Activated CD4-positive, alpha-beta T cell treated with anti-CD3 and anti-CD28 coated beads, Interleukin-2, amount 10 ng/mL, durations not matched to agents 7 days and 5 days (primary cell): ENCODE results near the gene DHX34. TPM values are rescaled to one million over a fixed set of nuclear protein-coding genes. Genes with fewer than 3 reads are reported as not detected.
"Not testable (repeated sequence)": the region's sequence is repeated elsewhere in the genome, so short reads cannot be mapped to it uniquely, and the experiment has no call there.

ENCODE experiments used
- CTCF ChIA-PET: fragments of 350-600 bp; sonication (Branson Sonifier 250); formaldehyde crosslinking; loops from one replicate; lab custom pipeline; 2021; ENCODE audit warnings: antibody characterized with exemption; lab: Charles Lee
- POLR2A ChIA-PET: fragments of 350-600 bp; sonication (Branson Sonifier 250); formaldehyde crosslinking; loops from one replicate; lab custom pipeline; 2021; ENCODE audit warnings: antibody characterized with exemption; lab: Charles Lee
- DNase-seq: peaks from one replicate; pipeline ENCODE4 v3.0.0-alpha.2; 2020
- H3K27ac Mint-ChIP-seq: one replicate; pipeline ENCODE4 v1.8.0; 2021; ENCODE audit warnings: mild to moderate bottlenecking, moderate library complexity, mixed read lengths
- H3K27me3 Mint-ChIP-seq: one replicate; pipeline ENCODE4 v1.8.0; 2021; ENCODE audit warnings: mixed read lengths
- H3K36me3 Mint-ChIP-seq: one replicate; pipeline ENCODE4 v1.8.0; 2021; ENCODE audit warnings: low read depth, mixed read lengths
- H3K4me1 Mint-ChIP-seq: one replicate; pipeline ENCODE4 v1.8.0; 2021; ENCODE audit warnings: mixed read lengths
- H3K4me3 Mint-ChIP-seq: one replicate; pipeline ENCODE4 v1.8.0; 2021; ENCODE audit warnings: mild to moderate bottlenecking, moderate library complexity, mixed read lengths
- H3K9me3 Mint-ChIP-seq: one replicate; pipeline ENCODE4 v1.8.0; 2021; ENCODE audit warnings: mixed read lengths
- total RNA-seq, 2 experiments: library from RNA; stranded (reverse); gene quantifications; one replicate each; pipeline ENCODE4 v1.2.3, GENCODE V29; 2021

Gene DHX34
- total RNA-seq, 2 experiments from 2014 or later = 13.0 TPM

GRCh38 chr19:47406711-47407416 lies 57.7 kb downstream of the DHX34 start:
- ChIA-PET CTCF (interaction anchor here (0.6 kb wide), 1 partner anchor 76 kb away, joined by 3 read pairs; no protein-coding TSS in a partner anchor), POLR2A (no interaction called here)
- peaks cover 31% of the 10 kb centered on the region for H3K27me3 Mint-ChIP-seq

GRCh38 chr19:47407417-47407774 lies 58.3 kb downstream of the DHX34 start:
- ChIA-PET POLR2A (no interaction called here), CTCF (interaction anchor here (0.6 kb wide), 1 partner anchor 448 kb away, joined by 5 read pairs; no protein-coding TSS in a partner anchor)
- no peaks in the 10 kb centered on the region for H3K9me3 Mint-ChIP-seq
- no peak overlapping the region for H3K27ac Mint-ChIP-seq
- no peak overlapping the region for H3K4me3 Mint-ChIP-seq
- DNase-seq = no peak
- no peaks in the 10 kb centered on the region for H3K36me3 Mint-ChIP-seq
- no peaks in the 10 kb centered on the region for H3K4me1 Mint-ChIP-seq
- H3K27me3 Mint-ChIP-seq = peaks cover 31% of the 10 kb centered on the region

More at GRCh38 chr19:47406711-47407416, 57.7 kb downstream of the DHX34 start:
- H3K4me1 Mint-ChIP-seq = no peaks in the 10 kb centered on the region
- no peak overlapping the region for H3K4me3 Mint-ChIP-seq
- H3K27ac Mint-ChIP-seq = no peak overlapping the region
- no peak for DNase-seq
- no peaks in the 10 kb centered on the region for H3K36me3 Mint-ChIP-seq
- H3K9me3 Mint-ChIP-seq = no peaks in the 10 kb centered on the region

GRCh38 chr19:47408156-47408938 lies 59.2 kb downstream of the DHX34 start:
- H3K4me1 Mint-ChIP-seq = no peaks in the 10 kb centered on the region
- no peak overlapping the region for H3K27ac Mint-ChIP-seq
- H3K4me3 Mint-ChIP-seq = no peak overlapping the region
- H3K9me3 Mint-ChIP-seq = no peaks in the 10 kb centered on the region
- CTCF ChIA-PET = no interaction called here
- H3K36me3 Mint-ChIP-seq = no peaks in the 10 kb centered on the region
- DNase-seq = no peak
- peaks cover 32% of the 10 kb centered on the region for H3K27me3 Mint-ChIP-seq
- POLR2A ChIA-PET = no interaction called here

- Mint-ChIP-seq H3K36me3 (no peaks in the 10 kb centered on the region), H3K9me3 (no peaks in the 10 kb centered on the region), H3K4me1 (no peaks in the 10 kb centered on the region), H3K27me3 (peaks cover 38% of the 10 kb centered on the region), H3K4me3 (no peak overlapping the region), H3K27ac (no peak overlapping the region)
- ChIA-PET POLR2A (no interaction called here), CTCF (interaction anchor here (0.6 kb wide), 2 partner anchors 33 to 82 kb away, joined by 3 read pairs; no protein-coding TSS in a partner anchor)
- no peak for DNase-seq
Observed at GRCh38 chr19:47411101-47411500, 62.0 kb downstream of the DHX34 start.

- H3K4me1 Mint-ChIP-seq, POLR2A ChIA-PET, H3K36me3 Mint-ChIP-seq, H3K9me3 Mint-ChIP-seq, H3K4me3 Mint-ChIP-seq, DNase-seq, H3K27ac Mint-ChIP-seq: not testable (repeated sequence)
- CTCF ChIA-PET = interaction anchor here (0.6 kb wide), 1 partner anchor 122 kb away, joined by 3 read pairs; no protein-coding TSS in a partner anchor
- H3K27me3 Mint-ChIP-seq = peaks cover 38% of the 10 kb centered on the region
Observed at GRCh38 chr19:47411696-47412095, 62.6 kb downstream of the DHX34 start.

- Mint-ChIP-seq H3K9me3 (no peaks in the 10 kb centered on the region), H3K36me3 (no peaks in the 10 kb centered on the region), H3K27ac (no peak overlapping the region), H3K27me3 (peaks cover 45% of the 10 kb centered on the region), H3K4me3 (no peak overlapping the region), H3K4me1 (peaks cover 10% of the 10 kb centered on the region)
- no peak for DNase-seq
- ChIA-PET POLR2A (no interaction called here), CTCF (interaction anchor here (0.6 kb wide), 1 partner anchor 282 kb away, joined by 4 read pairs; no protein-coding TSS in a partner anchor)
Observed at GRCh38 chr19:47413941-47414340, 64.8 kb downstream of the DHX34 start.

- Mint-ChIP-seq H3K27me3 (peaks cover 42% of the 10 kb centered on the region), H3K36me3 (no peaks in the 10 kb centered on the region), H3K4me1 (peaks cover 10% of the 10 kb centered on the region), H3K27ac (no peak overlapping the region), H3K4me3 (no peak overlapping the region), H3K9me3 (no peaks in the 10 kb centered on the region)
- DNase-seq = no peak
- CTCF ChIA-PET = interaction anchor here (0.6 kb wide), 1 partner anchor 283 kb away, joined by 4 read pairs; no protein-coding TSS in a partner anchor
- POLR2A ChIA-PET = no interaction called here
Observed at GRCh38 chr19:47414469-47414868, 65.4 kb downstream of the DHX34 start.

GRCh38 chr19:47415953-47416642 lies 67.0 kb downstream of the DHX34 start:
- peaks cover 58% of the 10 kb centered on the region for H3K27me3 Mint-ChIP-seq

GRCh38 chr19:47416643-47416985 lies 67.5 kb downstream of the DHX34 start:
- Mint-ChIP-seq H3K36me3 (no peaks in the 10 kb centered on the region), H3K27ac (no peak overlapping the region)

More at GRCh38 chr19:47415953-47416642, 67.0 kb downstream of the DHX34 start:
- Mint-ChIP-seq H3K4me1 (peaks cover 12% of the 10 kb centered on the region), H3K9me3 (no peaks in the 10 kb centered on the region), H3K4me3 (no peak overlapping the region), H3K27ac (no peak overlapping the region), H3K36me3 (no peaks in the 10 kb centered on the region)
- DNase-seq = no peak
- ChIA-PET POLR2A (no interaction called here), CTCF (interaction anchor here (0.6 to 1.6 kb wide), 4 partner anchors 12 to 29 kb away, joined by 3 to 5 read pairs (median 4); no protein-coding TSS in a partner anchor)

GRCh38 chr19:47417107-47417745 lies 68.1 kb downstream of the DHX34 start:
- ChIA-PET POLR2A (no interaction called here), CTCF (interaction anchor here (0.6 to 1.6 kb wide), 3 partner anchors 11 to 1993 kb away, joined by 3 to 4 read pairs (median 3); no protein-coding TSS in a partner anchor)
- Mint-ChIP-seq H3K27me3 (peaks cover 67% of the 10 kb centered on the region), H3K4me3 (no peak overlapping the region), H3K27ac (no peak overlapping the region), H3K4me1 (peaks cover 13% of the 10 kb centered on the region), H3K9me3 (no peaks in the 10 kb centered on the region), H3K36me3 (no peaks in the 10 kb centered on the region)
- DNase-seq = no peak

More at GRCh38 chr19:47416643-47416985, 67.5 kb downstream of the DHX34 start:
- no peak for DNase-seq
- Mint-ChIP-seq H3K9me3 (no peaks in the 10 kb centered on the region), H3K4me1 (peaks cover 12% of the 10 kb centered on the region), H3K27me3 (peaks cover 63% of the 10 kb centered on the region), H3K4me3 (no peak overlapping the region)
- ChIA-PET POLR2A (no interaction called here), CTCF (interaction anchor here (1.2 to 1.6 kb wide), 3 partner anchors 11 to 25 kb away, joined by 3 to 4 read pairs (median 3); no protein-coding TSS in a partner anchor)

- no peaks in the 10 kb centered on the region for H3K36me3 Mint-ChIP-seq
- no peak for DNase-seq
- H3K4me3 Mint-ChIP-seq = no peak overlapping the region
- peaks cover 15% of the 10 kb centered on the region for H3K4me1 Mint-ChIP-seq
- ChIA-PET POLR2A (no interaction called here), CTCF (interaction anchor here (0.6 to 1.6 kb wide), 3 partner anchors 10 to 240 kb away, joined by 3 to 4 read pairs (median 3); no protein-coding TSS in a partner anchor)
- peaks cover 75% of the 10 kb centered on the region for H3K27me3 Mint-ChIP-seq
- peak overlapping the region; percentile 17 for H3K27ac Mint-ChIP-seq
- no peaks in the 10 kb centered on the region for H3K9me3 Mint-ChIP-seq
Observed at GRCh38 chr19:47417746-47418691, 68.9 kb downstream of the DHX34 start.
